Fibroblast of skin of right biceps (primary cell): ENCODE data around the gene CHCHD6.
"Not testable (repeated sequence)": the region's sequence is repeated elsewhere in the genome, so short reads cannot be mapped to it uniquely, and the experiment has no call there.

Experiments used
- DNase-seq: peaks from one replicate; pipeline ENCODE4 v3.0.0-alpha.2; 2013

The CHCHD6 gene

GRCh38 chr3:126773167-126773566 is 69.1 kb downstream of the CHCHD6 start:
- no peak for DNase-seq

GRCh38 chr3:126773783-126774182 is 69.7 kb downstream of the CHCHD6 start:
- peak; percentile 16 for DNase-seq

GRCh38 chr3:126777366-126777765 is 73.3 kb downstream of the CHCHD6 start:
- DNase-seq, result no peak

- no peak for DNase-seq
Observed at GRCh38 chr3:126780666-126781065, 76.6 kb downstream of the CHCHD6 start.

- DNase-seq, result no peak
Observed at GRCh38 chr3:126781406-126781805, 77.4 kb downstream of the CHCHD6 start.

GRCh38 chr3:126781889-126782491 is 78.0 kb downstream of the CHCHD6 start:
- DNase-seq, result peak; percentile 97

- DNase-seq, result peak; percentile 97
Observed at GRCh38 chr3:126782536-126782935, 78.5 kb downstream of the CHCHD6 start.

GRCh38 chr3:126784254-126784653 is 80.2 kb downstream of the CHCHD6 start:
- no peak for DNase-seq

- DNase-seq, result not testable (repeated sequence)
Observed at GRCh38 chr3:126791320-126791719, 87.3 kb downstream of the CHCHD6 start.

- DNase-seq, result no peak
Observed at GRCh38 chr3:126792998-126793397, 89.0 kb downstream of the CHCHD6 start.

GRCh38 chr3:126797563-126797962 is 93.5 kb downstream of the CHCHD6 start:
- DNase-seq, result no peak

- no peak for DNase-seq
Observed at GRCh38 chr3:126798521-126798920, 94.5 kb downstream of the CHCHD6 start.

GRCh38 chr3:126799099-126799498 is 95.1 kb downstream of the CHCHD6 start:
- DNase-seq, result no peak

- DNase-seq, result not testable (repeated sequence)
Observed at GRCh38 chr3:126801312-126801711, 97.3 kb downstream of the CHCHD6 start.

GRCh38 chr3:126807795-126808194 is 103.8 kb downstream of the CHCHD6 start:
- DNase-seq, result no peak

- DNase-seq, result peak; percentile 63
Observed at GRCh38 chr3:126811530-126811929, 107.5 kb downstream of the CHCHD6 start.

GRCh38 chr3:126816298-126816697 is 112.3 kb downstream of the CHCHD6 start:
- DNase-seq, result no peak

GRCh38 chr3:126816986-126817777 is 113.1 kb downstream of the CHCHD6 start:
- DNase-seq, result no peak

- no peak for DNase-seq
Observed at GRCh38 chr3:126817781-126818180, 113.7 kb downstream of the CHCHD6 start.

GRCh38 chr3:126818400-126819095 is 114.5 kb downstream of the CHCHD6 start:
- DNase-seq, result no peak

GRCh38 chr3:126826693-126827092 is 122.7 kb downstream of the CHCHD6 start:
- no peak for DNase-seq

- DNase-seq, result peak; percentile 51
Observed at GRCh38 chr3:126827121-126827520, 123.1 kb downstream of the CHCHD6 start.

- no peak for DNase-seq
Observed at GRCh38 chr3:126828306-126828705, 124.3 kb downstream of the CHCHD6 start.

- DNase-seq, result no peak
Observed at GRCh38 chr3:126832933-126833332, 128.9 kb downstream of the CHCHD6 start.
